ENCODE data around the gene GABRG3.

- TF ChIP-seq CTCF (IDR thresholded peaks at IDR 0.05) (no peak), EP300 (IDR thresholded peaks at IDR 0.05) (no peak), POLR2A (IDR thresholded peaks at IDR 0.05; ENCODE audit: low read depth) (no peak)
Observed at GRCh38 chr15:27509014-27509413, 538.0 kb downstream of the GABRG3 start.
